ENCODE results near the gene VIM.

Gene VIM

DNA sequence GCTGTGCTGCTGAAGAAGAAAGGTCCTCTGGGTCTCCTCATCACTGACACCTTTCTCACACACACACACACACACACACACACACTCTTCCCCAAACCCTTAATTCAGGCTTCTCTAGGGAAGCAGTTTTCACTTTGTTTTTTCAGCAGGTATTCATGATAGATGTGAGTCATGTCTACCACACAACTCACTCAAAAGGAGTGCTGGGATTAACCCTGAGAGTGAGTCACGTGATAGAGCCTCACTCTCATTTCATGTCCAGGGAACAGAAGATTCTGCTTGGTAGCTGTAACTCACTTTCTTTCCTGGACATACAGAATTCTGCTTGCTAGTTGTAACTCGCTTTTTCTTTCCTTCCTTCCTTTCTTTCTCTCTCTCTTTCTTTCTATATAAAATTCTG is 45.4 kb downstream of the VIM start:
- Histone ChIP-seq H3K18ac (ENCODE audit: low read length) (no peak overlapping the region), H3K14ac (ENCODE audit: low read length) (no peak overlapping the region), H3K79me1 (ENCODE audit: low read length) (no peaks in the 10 kb centered on the region), H2BK120ac (ENCODE audit: insufficient read depth, low read length, poor library complexity) (no peak overlapping the region), H4K91ac (ENCODE audit: low read depth, low read length) (no peak overlapping the region), H3K9ac (ENCODE audit: low read length) (no peak overlapping the region), H4K8ac (ENCODE audit: low read depth, low read length) (no peak overlapping the region), H3K4ac (ENCODE audit: low read depth, low read length) (no peak overlapping the region), H2BK12ac (ENCODE audit: low read length) (no peak overlapping the region), H3K79me2 (ENCODE audit: control insufficient read depth, insufficient read depth, low read length, poor library complexity) (no peaks in the 10 kb centered on the region), H3K4me3 (ENCODE audit: low read depth, low read length) (no peak overlapping the region), H3K23ac (ENCODE audit: low read length) (no peak overlapping the region), H2AK5ac (ENCODE audit: low read length) (no peak overlapping the region), H2BK5ac (ENCODE audit: low read depth, low read length, poor library complexity) (no peak overlapping the region), H3K36me3 (ENCODE audit: control insufficient read depth in 1 of 2, insufficient read depth in 2 of 2, low read length in 2 of 2) (no peaks in the 10 kb centered on the region), H2AFZ (ENCODE audit: insufficient read depth, low read length, poor library complexity) (no peak overlapping the region), H4K12ac (ENCODE audit: low read depth, low read length) (no peak overlapping the region), H3K9me3 (ENCODE audit: insufficient read depth, low read depth, low read length) (peaks cover 6% of the 10 kb centered on the region), H3K27ac (ENCODE audit: low read depth, low read length) (no peak overlapping the region), H3K27me3 (ENCODE audit: insufficient read depth, low read length) (no peaks in the 10 kb centered on the region), H3K4me1 (ENCODE audit: control insufficient read depth in 1 of 2, insufficient read depth in 2 of 2, low read length in 2 of 2) (no peaks in the 10 kb centered on the region), H3K4me2 (ENCODE audit: low read length) (no peak overlapping the region)
- DNase-seq, result no peak
- no CpG with 5 or more reads among the region's 2 CpGs for WGBS (ENCODE audit: extremely low coverage, insufficient coverage, insufficient read length)

DNA sequence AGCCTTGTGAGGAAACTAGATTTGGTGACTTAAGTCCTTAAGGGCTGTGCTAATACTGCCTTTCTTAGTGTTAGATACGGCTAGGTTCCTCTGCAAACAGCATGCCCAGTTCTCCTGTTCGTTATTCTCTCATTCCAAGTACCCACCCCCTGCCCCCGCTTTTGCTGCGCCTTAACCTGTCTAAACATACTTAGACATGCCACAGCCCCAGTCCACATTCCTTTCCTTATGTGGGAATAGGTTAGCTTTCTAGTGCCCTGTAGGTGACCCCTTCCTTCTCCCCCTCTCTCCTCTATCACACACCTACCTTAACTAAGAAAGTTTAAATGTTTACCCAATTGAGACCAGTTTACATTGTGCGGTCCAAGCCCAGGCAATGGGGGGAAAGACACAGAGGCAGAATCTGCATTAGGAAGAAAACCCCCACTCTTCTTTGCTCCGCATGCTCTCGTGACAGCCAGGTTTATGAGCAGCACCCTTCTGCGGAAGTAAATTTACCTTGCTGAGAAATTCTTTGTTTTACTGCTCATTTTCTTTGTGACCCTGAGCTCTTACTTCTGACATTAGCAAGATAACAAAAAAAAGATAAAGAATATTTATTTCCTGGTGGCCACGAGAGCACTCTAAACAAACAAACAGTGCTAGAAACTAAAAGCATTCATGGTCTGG is 48.8 kb downstream of the VIM start:
- H3K9me3 ChIP-seq (ENCODE audit: insufficient read depth, low read depth, low read length), result peaks cover 6% of the 10 kb centered on the region
- H3K4me1 ChIP-seq (ENCODE audit: control insufficient read depth in 1 of 2, insufficient read depth in 2 of 2, low read length in 2 of 2), result no peaks in the 10 kb centered on the region
- H3K9ac ChIP-seq (ENCODE audit: low read length), result no peak overlapping the region
- no peak overlapping the region for H3K27ac ChIP-seq (ENCODE audit: low read depth, low read length)
- H3K79me2 ChIP-seq (ENCODE audit: control insufficient read depth, insufficient read depth, low read length, poor library complexity), result no peaks in the 10 kb centered on the region
- no peak overlapping the region for H2AFZ ChIP-seq (ENCODE audit: insufficient read depth, low read length, poor library complexity)
- no peak overlapping the region for H3K23ac ChIP-seq (ENCODE audit: low read length)
- H3K4ac ChIP-seq (ENCODE audit: low read depth, low read length), result no peak overlapping the region
- no peak overlapping the region for H3K14ac ChIP-seq (ENCODE audit: low read length)
- H3K18ac ChIP-seq (ENCODE audit: low read length), result no peak overlapping the region
- no CpG with 5 or more reads among the region's 9 CpGs for WGBS (ENCODE audit: extremely low coverage, insufficient coverage, insufficient read length)
- no peaks in the 10 kb centered on the region for H3K36me3 ChIP-seq (ENCODE audit: control insufficient read depth in 1 of 2, insufficient read depth in 2 of 2, low read length in 2 of 2)
- no peak overlapping the region for H3K4me2 ChIP-seq (ENCODE audit: low read length)
- no peak overlapping the region for H2BK12ac ChIP-seq (ENCODE audit: low read length)
- H3K27me3 ChIP-seq (ENCODE audit: insufficient read depth, low read length), result no peaks in the 10 kb centered on the region
- no peak overlapping the region for H2BK120ac ChIP-seq (ENCODE audit: insufficient read depth, low read length, poor library complexity)
- no peak overlapping the region for H2AK5ac ChIP-seq (ENCODE audit: low read length)
- no peak overlapping the region for H2BK5ac ChIP-seq (ENCODE audit: low read depth, low read length, poor library complexity)
- no peak overlapping the region for H4K8ac ChIP-seq (ENCODE audit: low read depth, low read length)
- H4K91ac ChIP-seq (ENCODE audit: low read depth, low read length), result no peak overlapping the region
- no peak overlapping the region for H4K12ac ChIP-seq (ENCODE audit: low read depth, low read length)
- no peak overlapping the region for H3K4me3 ChIP-seq (ENCODE audit: low read depth, low read length)
- DNase-seq, result no peak
- no peaks in the 10 kb centered on the region for H3K79me1 ChIP-seq (ENCODE audit: low read length)

DNA sequence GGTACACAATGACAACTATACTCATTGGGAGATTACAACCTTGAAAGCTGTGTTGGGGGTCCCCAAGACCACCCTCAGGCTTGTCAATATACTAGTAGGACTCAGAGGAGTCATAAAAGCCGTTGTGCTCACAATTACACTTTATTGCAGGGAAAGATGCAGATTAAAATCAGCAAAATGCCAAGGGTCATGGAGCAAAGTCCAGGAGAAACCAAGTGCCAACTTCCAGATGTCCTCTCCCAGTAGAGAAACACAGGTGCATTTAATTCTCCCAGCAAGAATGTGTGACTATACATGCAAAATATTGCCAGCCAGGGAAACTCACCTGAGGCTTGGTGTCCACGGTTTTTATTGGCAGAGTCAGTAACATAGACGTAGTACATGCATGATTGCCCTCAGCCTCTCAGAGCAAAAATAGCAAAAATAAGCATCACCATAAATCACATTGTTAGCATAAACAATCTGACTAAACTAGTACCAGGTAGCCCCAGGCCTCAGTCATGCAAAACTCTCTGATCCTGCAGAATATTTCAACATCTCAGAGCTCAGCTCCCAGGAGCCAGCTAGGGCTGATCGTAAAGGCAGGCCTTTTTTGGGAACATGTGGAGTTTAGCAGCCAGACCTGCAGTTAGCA is 50.7 kb downstream of the VIM start:
- H2BK5ac ChIP-seq (ENCODE audit: low read depth, low read length, poor library complexity), result no peak overlapping the region
- no peaks in the 10 kb centered on the region for H3K4me1 ChIP-seq (ENCODE audit: control insufficient read depth in 1 of 2, insufficient read depth in 2 of 2, low read length in 2 of 2)
- no peaks in the 10 kb centered on the region for H3K27me3 ChIP-seq (ENCODE audit: insufficient read depth, low read length)
- no peak overlapping the region for H2AFZ ChIP-seq (ENCODE audit: insufficient read depth, low read length, poor library complexity)
- no peaks in the 10 kb centered on the region for H3K79me2 ChIP-seq (ENCODE audit: control insufficient read depth, insufficient read depth, low read length, poor library complexity)
- H2BK12ac ChIP-seq (ENCODE audit: low read length), result no peak overlapping the region
- no peak overlapping the region for H3K14ac ChIP-seq (ENCODE audit: low read length)
- no peak overlapping the region for H3K18ac ChIP-seq (ENCODE audit: low read length)
- no peak overlapping the region for H4K91ac ChIP-seq (ENCODE audit: low read depth, low read length)
- H3K27ac ChIP-seq (ENCODE audit: low read depth, low read length), result no peak overlapping the region
- no peak overlapping the region for H3K4me3 ChIP-seq (ENCODE audit: low read depth, low read length)
- H2AK5ac ChIP-seq (ENCODE audit: low read length), result no peak overlapping the region
- no peak overlapping the region for H3K4me2 ChIP-seq (ENCODE audit: low read length)
- no peak overlapping the region for H4K8ac ChIP-seq (ENCODE audit: low read depth, low read length)
- H4K12ac ChIP-seq (ENCODE audit: low read depth, low read length), result no peak overlapping the region
- H3K4ac ChIP-seq (ENCODE audit: low read depth, low read length), result no peak overlapping the region
- H2BK120ac ChIP-seq (ENCODE audit: insufficient read depth, low read length, poor library complexity), result no peak overlapping the region
- no peak for DNase-seq
- no peak overlapping the region for H3K9ac ChIP-seq (ENCODE audit: low read length)
- H3K23ac ChIP-seq (ENCODE audit: low read length), result no peak overlapping the region
- no peaks in the 10 kb centered on the region for H3K36me3 ChIP-seq (ENCODE audit: control insufficient read depth in 1 of 2, insufficient read depth in 2 of 2, low read length in 2 of 2)
- H3K79me1 ChIP-seq (ENCODE audit: low read length), result no peaks in the 10 kb centered on the region
- peaks cover 10% of the 10 kb centered on the region for H3K9me3 ChIP-seq (ENCODE audit: insufficient read depth, low read depth, low read length)
- no CpG with 5 or more reads among the region's 4 CpGs for WGBS (ENCODE audit: extremely low coverage, insufficient coverage, insufficient read length)

DNA sequence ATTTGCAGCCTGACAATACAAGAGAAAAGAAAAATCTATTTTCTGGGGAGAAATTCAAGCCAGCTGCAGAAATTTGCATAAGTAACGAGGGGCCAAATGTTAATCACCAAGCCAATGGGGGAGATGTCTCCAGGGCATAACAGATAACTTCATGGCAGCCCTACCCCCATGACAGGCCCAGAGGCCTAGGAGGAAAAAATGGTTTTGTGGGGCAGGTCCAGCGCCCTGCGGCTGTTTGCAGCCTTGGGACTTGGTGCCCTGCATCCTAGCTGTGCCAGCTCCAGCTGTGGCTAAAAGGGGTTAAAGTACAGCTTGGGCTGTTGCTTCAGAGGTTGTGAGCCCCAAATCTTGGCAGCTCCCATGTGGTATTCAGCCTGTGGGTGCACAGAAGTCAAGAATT is 54.3 kb downstream of the VIM start:
- Histone ChIP-seq H3K18ac (ENCODE audit: low read length) (no peak overlapping the region), H3K27ac (ENCODE audit: low read depth, low read length) (no peak overlapping the region), H3K4ac (ENCODE audit: low read depth, low read length) (no peak overlapping the region), H2BK12ac (ENCODE audit: low read length) (no peak overlapping the region), H3K4me1 (ENCODE audit: control insufficient read depth in 1 of 2, insufficient read depth in 2 of 2, low read length in 2 of 2) (no peaks in the 10 kb centered on the region), H3K4me2 (ENCODE audit: low read length) (no peak overlapping the region), H4K91ac (ENCODE audit: low read depth, low read length) (no peak overlapping the region), H2BK120ac (ENCODE audit: insufficient read depth, low read length, poor library complexity) (no peak overlapping the region), H3K9me3 (ENCODE audit: insufficient read depth, low read depth, low read length) (peaks cover 7% of the 10 kb centered on the region), H3K79me1 (ENCODE audit: low read length) (no peaks in the 10 kb centered on the region), H3K9ac (ENCODE audit: low read length) (no peak overlapping the region), H3K36me3 (ENCODE audit: control insufficient read depth in 1 of 2, insufficient read depth in 2 of 2, low read length in 2 of 2) (no peaks in the 10 kb centered on the region), H3K4me3 (ENCODE audit: low read depth, low read length) (no peak overlapping the region), H3K14ac (ENCODE audit: low read length) (no peak overlapping the region), H4K12ac (ENCODE audit: low read depth, low read length) (no peak overlapping the region), H2AFZ (ENCODE audit: insufficient read depth, low read length, poor library complexity) (no peak overlapping the region), H2AK5ac (ENCODE audit: low read length) (no peak overlapping the region), H3K27me3 (ENCODE audit: insufficient read depth, low read length) (no peaks in the 10 kb centered on the region), H3K79me2 (ENCODE audit: control insufficient read depth, insufficient read depth, low read length, poor library complexity) (no peaks in the 10 kb centered on the region), H3K23ac (ENCODE audit: low read length) (no peak overlapping the region), H2BK5ac (ENCODE audit: low read depth, low read length, poor library complexity) (no peak overlapping the region), H4K8ac (ENCODE audit: low read depth, low read length) (no peak overlapping the region)
- WGBS (ENCODE audit: extremely low coverage, insufficient coverage, insufficient read length), result no CpG with 5 or more reads among the region's 3 CpGs
- DNase-seq, result no peak

All from trophoblast cell (in vitro differentiated cells and primary cell).